Measurements from ENCODE around the gene MYBPC1.

- TF ChIP-seq CTCF (IDR thresholded peaks at IDR 0.05), result no peak
- no peak for TF ChIP-seq SIN3A (IDR thresholded peaks at IDR 0.05; ENCODE audit: borderline replicate concordance, insufficient read depth, low read depth, low read length)
- TF ChIP-seq POLR2AphosphoS5 (IDR thresholded peaks at IDR 0.05; ENCODE audit: low read depth, low read length), result no peak
- TF ChIP-seq REST (IDR thresholded peaks at IDR 0.05; ENCODE audit: insufficient read depth in 1 of 2, low read depth in 2 of 2, low read length in 1 of 2), result no peak
These were observed 26.9 kb upstream of the MYBPC1 start for GRCh38 chr12:101567918-101568317.

Measured in Panc1 (cell line).